Transverse colon (tissue), 4 donors: ENCODE measurements around the gene RBM10. TPM values are rescaled to one million over a fixed set of nuclear protein-coding genes. Genes with fewer than 3 reads are reported as not detected.

ENCODE experiments used
- DNase-seq: peaks from one replicate; pipeline ENCODE4 v3.0.0-alpha.2; 2019
- H3K27ac ChIP-seq, 4 donors: fragments of 200-600 bp; sonication (generic); 2 replicates each; pipeline ENCODE4 v1.5.1; 2016 to 2018; ENCODE audit warnings: inconsistent platforms in 4 of 4
- H3K27me3 ChIP-seq: fragments of 200-600 bp; sonication (generic); 2 replicates; pipeline ENCODE4 v1.5.1; 2017; ENCODE audit warnings: inconsistent platforms
- H3K36me3 ChIP-seq, 4 donors: fragments of 200-600 bp; sonication (generic); 2 replicates each; pipeline ENCODE4 v1.5.1; 2017 to 2019; ENCODE audit warnings: inconsistent platforms in 4 of 4
- H3K4me1 ChIP-seq, 4 donors: fragments of 200-600 bp; sonication (generic); 2 replicates each; pipeline ENCODE4 v1.5.1; 2017 to 2020; ENCODE audit warnings: inconsistent platforms in 4 of 4
- H3K4me3 ChIP-seq, 4 donors: fragments of 200-600 bp; sonication (generic); 1 replicate in 1 of 4; 2 replicates in 3 of 4; pipeline versions ENCODE4 v1.5.1 to v1.6.1; 2017 to 2019; ENCODE audit warnings: inconsistent platforms in 4 of 4
- H3K9me3 ChIP-seq, 2 donors: fragments of 200-600 bp; sonication (generic); 2 replicates each; pipeline ENCODE4 v1.5.1; 2017 to 2019; ENCODE audit warnings: inconsistent platforms in 2 of 2
- CTCF ChIP-seq, 5 experiments: fragments of 200-600 bp in 3 of 5; fragments of 450-650 bp in 2 of 5; sonication (generic) in 3 of 5; IDR thresholded peaks; 1 replicate in 2 of 5; 2 replicates in 3 of 5; pipeline ENCODE4 v1.5.1; 2016 to 2017; ENCODE audit warnings: antibody characterized with exemption in 5 of 5, inconsistent platforms in 3 of 5, mild to moderate bottlenecking in 2 of 5, moderate library complexity in 1 of 5
- EP300 ChIP-seq: sonication (generic); formaldehyde crosslinking; IDR thresholded peaks from one replicate; pipeline ENCODE4 v1.6.1; 2017; ENCODE audit warnings: antibody characterized with exemption, low read depth
- POLR2A ChIP-seq: fragments of 450-650 bp; IDR thresholded peaks from one replicate; pipeline ENCODE4 v1.6.1; 2016; ENCODE audit warnings: antibody characterized with exemption, mild to moderate bottlenecking, moderate library complexity
- POLR2AphosphoS5 ChIP-seq, 3 donors: sonication (generic); formaldehyde crosslinking; IDR thresholded peaks; one replicate each; pipeline ENCODE4 v1.6.1; 2016; ENCODE audit warnings: antibody characterized with exemption in 3 of 3
- WGBS, 2 donors: methylation state at CpG; one replicate each; pipeline ENCODE4 v1.1.5; 2018; ENCODE audit warnings: low coverage in 1 of 2; 5-methylcytosine and 5-hydroxymethylcytosine counted together
- in situ Hi-C, 4 donors: fragments of 200-750 bp; cut with MboI; loops; one replicate each; pipeline versions ENCODE4 v1.15.0 to v1.15.1; 2017; ENCODE audit warnings: low sequenced_read_pairs in 3 of 4, low pct_ligation_motif_present in 1 of 4, low pct_unique_long_range_greater_than_20kb in 1 of 4
- intact Hi-C: fragments of 100-400 bp; cut with DNase I; formaldehyde crosslinking; loops from one replicate; pipeline ENCODE4 v1.15.1; 2023; ENCODE audit warnings: low total_unique reads
- total RNA-seq, 4 donors: library from RNA; depleted of rRNA; stranded (reverse); fragments of >200 nt; gene quantifications; one replicate each; pipeline ENCODE4 v1.1.0, GENCODE V29; 2016

Gene RBM10
- total RNA-seq, 4 donors from 2014 or later, result 28.6 to 70.8 (median 31.5) TPM

- DNase-seq, result no peak
- Histone ChIP-seq H3K4me1 (no peaks in the 10 kb centered on the region), H3K27me3 (no peaks in the 10 kb centered on the region), H3K36me3 (peaks cover 0 to 2% (median under 1%) of the 10 kb centered on the region in 4 donors), H3K27ac (no peak overlapping the region), H3K9me3 (no peaks in the 10 kb centered on the region), H3K4me3 (no peak overlapping the region)
- intact Hi-C loops (no loop called here), in situ Hi-C loops (loop anchor here in 3 of 4 donors (25.0 kb wide), 2 partner anchors 211 to 336 kb away; no protein-coding TSS in a partner anchor)
- no peak for TF ChIP-seq EP300
- no peak for TF ChIP-seq POLR2AphosphoS5 (IDR thresholded peaks at IDR 0.05)
- no peak for TF ChIP-seq CTCF (IDR thresholded peaks at IDR 0.05)
- no peak for TF ChIP-seq POLR2A
- WGBS, 2 donors, result 83% methylated on average over 23 of the region's 23 CpGs; no CpG with 5 or more reads in 1 of the 2 donors
Observed at GRCh38 chrX:47176101-47176740, 31.2 kb downstream of the RBM10 start.

GRCh38 chrX:47177079-47177478 is 32.1 kb downstream of the RBM10 start:
- in situ Hi-C loops (loop anchor here in 3 of 4 donors (25.0 kb wide), 2 partner anchors 210 to 335 kb away; no protein-coding TSS in a partner anchor), intact Hi-C loops (no loop called here)
- no peaks in the 10 kb centered on the region for H3K9me3 ChIP-seq
- no peaks in the 10 kb centered on the region for H3K27me3 ChIP-seq
- H3K27ac ChIP-seq, result no peak overlapping the region
- no peak for TF ChIP-seq CTCF (IDR thresholded peaks at IDR 0.05)
- no peak for TF ChIP-seq POLR2A
- TF ChIP-seq POLR2AphosphoS5 (IDR thresholded peaks at IDR 0.05), result no peak
- TF ChIP-seq EP300, result no peak
- peaks cover 0 to 7% (median 3%) of the 10 kb centered on the region in 4 donors for H3K36me3 ChIP-seq
- H3K4me1 ChIP-seq, result no peaks in the 10 kb centered on the region
- no peak overlapping the region for H3K4me3 ChIP-seq
- 57% methylated on average over 2 of the region's 2 CpGs; no CpG with 5 or more reads in 1 of the 2 donors for WGBS, 2 donors
- no peak for DNase-seq

- Histone ChIP-seq H3K4me1 (no peaks in the 10 kb centered on the region), H3K27ac (no peak overlapping the region), H3K27me3 (no peaks in the 10 kb centered on the region), H3K9me3 (no peaks in the 10 kb centered on the region), H3K4me3 (no peak overlapping the region), H3K36me3 (peaks cover 0 to 7% (median 3%) of the 10 kb centered on the region in 4 donors)
- no peak for TF ChIP-seq CTCF (IDR thresholded peaks at IDR 0.05)
- TF ChIP-seq POLR2AphosphoS5 (IDR thresholded peaks at IDR 0.05), result no peak
- TF ChIP-seq POLR2A, result no peak
- TF ChIP-seq EP300, result no peak
- intact Hi-C loops (no loop called here), in situ Hi-C loops (loop anchor here in 3 of 4 donors (25.0 kb wide), 2 partner anchors 209 to 334 kb away; no protein-coding TSS in a partner anchor)
- WGBS, 2 donors, result 74 to 100% methylated on average over 1 to 5 of the region's 5 CpGs
- DNase-seq, result no peak
Observed at GRCh38 chrX:47178337-47178736, 33.3 kb downstream of the RBM10 start.

GRCh38 chrX:47179221-47179927 is 34.4 kb downstream of the RBM10 start:
- Histone ChIP-seq H3K4me3 (no peak overlapping the region), H3K4me1 (no peaks in the 10 kb centered on the region), H3K27ac (no peak overlapping the region), H3K27me3 (no peaks in the 10 kb centered on the region), H3K9me3 (no peaks in the 10 kb centered on the region), H3K36me3 (peaks cover 0 to 7% (median 3%) of the 10 kb centered on the region in 4 donors)
- no peak for DNase-seq
- in situ Hi-C loops (loop anchor here in 3 of 4 donors (25.0 kb wide), 2 partner anchors 208 to 333 kb away; no protein-coding TSS in a partner anchor), intact Hi-C loops (no loop called here)
- no peak for TF ChIP-seq POLR2A
- TF ChIP-seq POLR2AphosphoS5 (IDR thresholded peaks at IDR 0.05), result no peak
- TF ChIP-seq EP300, result no peak
- no peak for TF ChIP-seq CTCF (IDR thresholded peaks at IDR 0.05)
- 68% methylated on average over 14 of the region's 14 CpGs; no CpG with 5 or more reads in 1 of the 2 donors for WGBS, 2 donors
